Psoas muscle (tissue), 8 donors: ENCODE measurements around the gene ACSS3. TPM values are rescaled to one million over a fixed set of nuclear protein-coding genes. Genes with fewer than 3 reads are reported as not detected.
A peak's percentile ranks its signal among the peaks of the same experiment; 100 is the strongest.

Experiments used
- ATAC-seq, 4 donors: fragments of 200-7000 bp; cut with Tn5 transposase; one replicate each; pipeline ENCODE4 v1.9.1; 2020; ENCODE audit warnings: moderate library complexity in 3 of 4, mild to moderate bottlenecking in 2 of 4
- DNase-seq, 2 donors: peaks; one replicate each; pipeline ENCODE4 v3.0.0-alpha.2; 2020
- H3K27ac ChIP-seq: fragments of 200-600 bp; one replicate; pipeline ENCODE4 v1.8.0; 2022
- H3K27me3 ChIP-seq, 3 donors: fragments of 200-600 bp in 1 of 3; one replicate each; pipeline versions ENCODE4 v1.6.1 to v1.8.0; 2013 to 2022; ENCODE audit warnings: low read length in 2 of 3, mild to moderate bottlenecking in 2 of 3, moderate library complexity in 1 of 3; ENCODE audit not compliant: insufficient read depth in 3 of 3
- H3K36me3 ChIP-seq, 2 donors: fragments of 200-600 bp in 1 of 2; one replicate each; pipeline versions ENCODE4 v1.6.1 to v1.8.0; 2013 to 2022; ENCODE audit warnings: low read depth in 1 of 2, mild to moderate bottlenecking in 1 of 2, moderate library complexity in 1 of 2; ENCODE audit not compliant: insufficient read depth in 1 of 2
- H3K4me1 ChIP-seq: fragments of 200-600 bp; one replicate; pipeline ENCODE4 v1.8.0; 2022
- H3K4me3 ChIP-seq: fragments of 200-600 bp; one replicate; pipeline ENCODE4 v1.8.0; 2022; ENCODE audit warnings: mild to moderate bottlenecking
- H3K9me3 ChIP-seq: fragments of 200-600 bp; one replicate; pipeline ENCODE4 v1.8.0; 2022
- CTCF ChIP-seq: fragments of 200-600 bp; IDR thresholded peaks from one replicate; pipeline ENCODE4 v1.8.0; 2022; ENCODE audit warnings: antibody characterized with exemption
- WGBS, 3 donors: extraction: QIAGEN DNeasy Blood & Tissue Kit; methylation state at CpG; one replicate each; pipeline versions ENCODE4 v1.1.6 to v1.1.7; 2013; 5-methylcytosine and 5-hydroxymethylcytosine counted together
- intact Hi-C, 2 donors: fragments of 100-400 bp; cut with DNase I; formaldehyde crosslinking; loops; one replicate each; pipeline versions ENCODE4 v1.11.0 to v1.14.2; 2022
- polyA plus RNA-seq, 3 donors: library from polyadenylated mRNA; stranded (reverse); fragments of 200-250 nt; gene quantifications; one replicate each; pipeline ENCODE4 v1.2.3, GENCODE V29; 2013
- total RNA-seq, 4 donors: library from RNA; stranded (reverse); fragmentation: NEBNext Ultra II Directional in 2 of 4; extraction: Animal tissue kit (Norgen Biotek cat#: 25700) in 2 of 4; gene quantifications; one replicate each; pipeline versions ENCODE4 v1.2.1 to v1.2.4, GENCODE V29; 2021 to 2023
- donor health status: healthy with polysubstance abuse.
- donor health status: DM: no; HTN: no; CAD: no; lungs with moderate emphysema.
- donor health status: Bipolar disorder and iron deficiency.
- donor health status: healthy.
- donor health status: DM: yes; HTN: yes; CAD: no.
- donor health status: DM: no; HTN: no; CAD: no.
- donor health status: DM: no; HTN: no; CAD: no.
- donor health status: DM: yes; HTN: yes; CAD: no.

The ACSS3 gene
- total and polyA plus RNA-seq, 7 donors, result 1.3 to 21.9 (median 7.1) TPM

- ATAC-seq, result no peak
- Histone ChIP-seq H3K27me3 (no peaks in the 10 kb centered on the region), H3K9me3 (no peaks in the 10 kb centered on the region), H3K4me3 (no peak overlapping the region), H3K36me3 (no peaks in the 10 kb centered on the region), H3K4me1 (peaks cover 9% of the 10 kb centered on the region), H3K27ac (no peak overlapping the region)
- intact Hi-C loops, result loop anchor here in 1 of 2 donors (10.0 kb wide), 1 partner anchor 711 kb away; no protein-coding TSS in a partner anchor
- 82 to 92% (median 88%) methylated on average over 8 of the region's 8 CpGs for WGBS, 3 donors
- no peak for DNase-seq
- TF ChIP-seq CTCF, result no peak
Observed at GRCh38 chr12:81125691-81126090, 47.8 kb downstream of the ACSS3 start.

DNA sequence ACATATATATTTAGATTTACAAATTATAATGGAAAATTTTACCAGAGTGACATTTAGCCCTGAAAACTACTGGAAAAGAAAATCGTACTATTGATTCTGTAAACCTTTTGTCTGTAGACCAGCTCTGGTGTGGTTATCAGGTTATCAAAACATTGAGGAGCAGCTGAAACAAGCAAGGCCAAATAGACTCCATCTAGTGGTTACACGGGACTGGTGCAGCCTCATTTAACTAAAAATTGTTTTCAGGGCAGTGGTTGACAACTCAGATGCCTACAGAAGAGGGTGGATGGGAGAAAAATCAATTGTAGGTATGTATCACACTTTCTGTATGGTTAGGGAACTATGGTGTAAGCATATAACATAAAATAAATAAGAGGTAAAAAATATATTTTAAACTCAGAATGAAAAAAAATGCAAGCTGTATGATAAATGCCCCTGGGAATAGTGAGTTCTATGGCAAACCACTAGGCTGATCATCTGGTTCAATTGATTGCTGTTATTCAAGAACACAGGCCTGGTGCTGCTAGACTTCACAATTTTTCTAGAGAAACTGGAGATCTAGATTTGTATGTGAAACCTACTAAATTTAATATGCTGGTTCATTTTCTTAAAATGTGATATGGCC is 51.2 kb downstream of the ACSS3 start:
- intact Hi-C loops, result loop anchor here in 1 of 2 donors (10.0 kb wide), 1 partner anchor 714 kb away; no protein-coding TSS in a partner anchor
- DNase-seq (no peak), ATAC-seq (peak; percentile 67 to 87 (median 80))
- Histone ChIP-seq H3K4me3 (no peak overlapping the region), H3K27ac (no peak overlapping the region), H3K36me3 (peaks cover 0 to 4% of the 10 kb centered on the region in 2 donors), H3K27me3 (no peaks in the 10 kb centered on the region), H3K9me3 (no peaks in the 10 kb centered on the region), H3K4me1 (peaks cover 9% of the 10 kb centered on the region)
- WGBS, 3 donors, result 17 to 27% (median 23%) methylated on average over 2 of the region's 2 CpGs
- TF ChIP-seq CTCF, result peak; percentile 69

GRCh38 chr12:81136519-81136918 is 58.6 kb downstream of the ACSS3 start:
- H3K27ac ChIP-seq, result no peak overlapping the region
- no peak for TF ChIP-seq CTCF
- intact Hi-C loops, result no loop called here

DNA sequence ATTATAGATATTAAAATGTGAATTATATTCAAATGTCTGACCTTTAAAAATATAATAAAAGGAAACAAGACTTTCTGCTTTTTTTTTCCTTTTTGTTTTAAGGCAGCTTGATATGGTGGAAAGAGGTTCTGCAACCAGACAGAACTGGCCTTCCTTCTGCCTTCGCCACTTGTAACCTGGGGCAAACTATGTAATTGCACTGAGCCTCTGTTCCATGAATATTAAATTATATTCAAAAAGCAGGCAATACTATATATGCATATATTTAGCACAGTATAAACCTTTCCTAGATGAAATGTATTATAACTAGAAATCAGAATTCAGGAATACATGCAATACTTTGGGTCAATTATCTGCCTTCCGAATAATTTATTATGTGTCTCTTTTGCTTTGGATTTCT is 59.9 kb downstream of the ACSS3 start:
- intact Hi-C loops, result no loop called here
- TF ChIP-seq CTCF, result no peak
- 49 to 74% (median 64%) methylated on average over 2 of the region's 2 CpGs for WGBS, 3 donors

More at GRCh38 chr12:81136519-81136918, 58.6 kb downstream of the ACSS3 start:
- Histone ChIP-seq H3K4me1 (no peaks in the 10 kb centered on the region), H3K27me3 (no peaks in the 10 kb centered on the region), H3K4me3 (no peak overlapping the region), H3K9me3 (no peaks in the 10 kb centered on the region), H3K36me3 (peaks cover 0 to 21% of the 10 kb centered on the region in 2 donors)
- ATAC-seq, result no peak
- DNase-seq, result no peak

GRCh38 chr12:81141217-81141616 is 63.3 kb downstream of the ACSS3 start:
- no peaks in the 10 kb centered on the region for H3K27me3 ChIP-seq
- DNase-seq (no peak), ATAC-seq (no peak)
- H3K9me3 ChIP-seq, result no peaks in the 10 kb centered on the region
- no peak overlapping the region for H3K4me3 ChIP-seq
- intact Hi-C loops, result no loop called here
- H3K27ac ChIP-seq, result no peak overlapping the region
- peaks cover 0 to 31% of the 10 kb centered on the region in 2 donors for H3K36me3 ChIP-seq
- 95 to 100% (median 100%) methylated on average over 1 of the region's 1 CpG for WGBS, 3 donors
- TF ChIP-seq CTCF, result no peak
- no peaks in the 10 kb centered on the region for H3K4me1 ChIP-seq

More for the DNA sequence above, 59.9 kb downstream of the ACSS3 start:
- Histone ChIP-seq H3K36me3 (peaks cover 0 to 23% of the 10 kb centered on the region in 2 donors), H3K9me3 (no peaks in the 10 kb centered on the region), H3K27ac (no peak overlapping the region), H3K4me3 (no peak overlapping the region), H3K4me1 (no peaks in the 10 kb centered on the region), H3K27me3 (no peaks in the 10 kb centered on the region)
- no peak for DNase-seq
- ATAC-seq, result no peak
